Right cardiac atrium (tissue), 5 donors: ENCODE measurements around the gene IL1RAPL2. TPM values are rescaled to one million over a fixed set of nuclear protein-coding genes. Genes with fewer than 3 reads are reported as not detected.
"Not testable (repeated sequence)": the region's sequence is repeated elsewhere in the genome, so short reads cannot be mapped to it uniquely, and the experiment has no call there.

Source experiments
- ATAC-seq, 2 donors: fragments of 200-7000 bp; cut with Tn5 transposase; one replicate each; pipeline versions ENCODE4 v1.8.0 to v1.9.1; 2020; ENCODE audit warnings: moderate library complexity in 2 of 2, mild to moderate bottlenecking in 1 of 2
- DNase-seq, 3 donors: peaks; one replicate each; pipeline ENCODE4 v3.0.0-alpha.2; 2020
- H3K27ac ChIP-seq: one replicate; pipeline ENCODE4 v1.5.1; 2013; ENCODE audit warnings: mild to moderate bottlenecking, low read length, control low read depth, moderate library complexity
- H3K27me3 ChIP-seq: one replicate; pipeline ENCODE4 v1.6.1; 2013; ENCODE audit not compliant: control insufficient read depth, insufficient read depth
- H3K4me1 ChIP-seq: one replicate; pipeline ENCODE4 v1.6.1; 2013; ENCODE audit warnings: low read length; ENCODE audit not compliant: control insufficient read depth, insufficient read depth
- H3K4me3 ChIP-seq: one replicate; pipeline ENCODE4 v1.5.1; 2013; ENCODE audit warnings: low read length, control low read depth
- H3K9me3 ChIP-seq: one replicate; pipeline ENCODE4 v1.6.1; 2013; ENCODE audit warnings: low read length; ENCODE audit not compliant: control insufficient read depth
- WGBS: extraction: QIAGEN DNeasy Blood & Tissue Kit; methylation state at CpG from one replicate; pipeline ENCODE4 v1.1.7; 2013; 5-methylcytosine and 5-hydroxymethylcytosine counted together
- intact Hi-C, 4 donors: fragments of 100-400 bp; cut with DNase I; formaldehyde crosslinking; loops; one replicate each; pipeline versions ENCODE4 v1.11.0 to v1.14.0; 2022 to 2023
- polyA plus RNA-seq: library from polyadenylated mRNA; stranded (reverse); fragments of 200-250 nt; gene quantifications from one replicate; pipeline ENCODE4 v1.2.3, GENCODE V29; 2013
- total RNA-seq, 4 donors: library from RNA; stranded (reverse); fragmentation: NEBNext Ultra II Directional; extraction: Animal tissue kit (Norgen Biotek cat#: 25700); gene quantifications; one replicate each; pipeline ENCODE4 v1.2.1, GENCODE V29; 2021
- donor health status: healthy with polysubstance abuse.
- donor health status: DM: no; HTN: yes; CAD: no.
- donor health status: DM: no; HTN: no; CAD: no.
- donor health status: DM: no; HTN: yes; CAD: no; lungs with severe emphysema.
- donor health status: DM: yes; HTN: yes; CAD: no.

IL1RAPL2 gene
- total and polyA plus RNA-seq, 5 donors = 0.31 TPM; not detected in 4

DNA sequence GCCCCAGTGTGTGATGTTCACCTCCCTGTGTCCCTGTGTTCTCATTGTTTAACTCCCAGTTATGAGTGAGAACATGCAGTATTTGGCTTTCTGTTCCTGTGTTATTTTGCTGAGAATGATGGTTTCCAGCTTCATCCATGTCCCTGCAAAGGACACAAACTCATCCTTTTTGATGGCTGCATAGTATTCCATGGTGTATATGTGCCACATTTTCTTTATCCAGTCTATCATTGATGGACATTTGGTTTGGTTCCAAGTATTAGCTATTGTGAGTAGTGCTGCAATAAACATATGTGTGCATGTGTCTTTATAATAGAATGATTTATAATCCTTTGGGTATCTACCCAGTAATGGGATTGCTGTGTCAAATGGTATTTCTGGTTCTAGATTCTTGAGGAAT, 1239.7 kb downstream of the IL1RAPL2 start:
- H3K4me1 ChIP-seq, H3K9me3 ChIP-seq, H3K27me3 ChIP-seq, ATAC-seq, H3K4me3 ChIP-seq, intact Hi-C loops, H3K27ac ChIP-seq, DNase-seq: not testable (repeated sequence)

GRCh38 chrX:105816517-105816916, 1250.5 kb downstream of the IL1RAPL2 start:
- Histone ChIP-seq H3K4me3 (no peak overlapping the region), H3K27me3 (no peaks in the 10 kb centered on the region), H3K27ac (no peak overlapping the region), H3K9me3 (no peaks in the 10 kb centered on the region), H3K4me1 (no peaks in the 10 kb centered on the region)
- 81% methylated on average over 2 of the region's 2 CpGs for WGBS
- intact Hi-C loops = no loop called here
- no peak for ATAC-seq
- no peak for DNase-seq
